Adrenal gland (tissue), 12 donors: ENCODE data around the gene PLOD2. TPM values are rescaled to one million over a fixed set of nuclear protein-coding genes. Genes with fewer than 3 reads are reported as not detected.

ENCODE experiments used
- DNase-seq, 7 donors: peaks; one replicate each; pipeline ENCODE4 v3.0.0-alpha.2; 2019 to 2020
- H3K27ac ChIP-seq, 5 donors: fragments of 200-600 bp; sonication (generic) in 4 of 5; 1 replicate in 3 of 5; 2 replicates in 2 of 5; pipeline versions ENCODE4 v1.5.1 to v1.8.0; 2016 to 2020; ENCODE audit warnings: mild to moderate bottlenecking in 1 of 5
- H3K27me3 ChIP-seq: fragments of 200-600 bp; 2 replicates; pipeline ENCODE4 v1.8.0; 2021
- H3K36me3 ChIP-seq, 2 donors: fragments of 200-600 bp; replicated peaks in 1 of 2; 1 replicate in 1 of 2; 2 replicates in 1 of 2; pipeline versions ENCODE4 v1.5.1 to v1.8.0; 2018 to 2022
- H3K4me1 ChIP-seq, 2 donors: fragments of 200-600 bp; replicated peaks in 1 of 2; 1 replicate in 1 of 2; 2 replicates in 1 of 2; pipeline versions ENCODE4 v1.5.1 to v1.8.0; 2018 to 2021
- H3K4me3 ChIP-seq, 4 donors: fragments of 200-600 bp; sonication (generic) in 3 of 4; one replicate each; pipeline ENCODE4 v1.5.1; 2016 to 2018
- H3K9me3 ChIP-seq, 3 donors: fragments of 200-600 bp; sonication (generic) in 1 of 3; replicated peaks in 1 of 3; 1 replicate in 2 of 3; 2 replicates in 1 of 3; pipeline versions ENCODE4 v1.5.1 to v1.8.0; 2016 to 2021
- CTCF ChIP-seq, 6 experiments: fragments of 450-650 bp in 4 of 6; fragments of 200-600 bp in 2 of 6; sonication (generic) in 1 of 6; IDR thresholded peaks; 1 replicate in 5 of 6; 2 replicates in 1 of 6; pipeline versions ENCODE4 v1.5.1 to v1.8.0; 2016 to 2021; ENCODE audit warnings: antibody characterized with exemption in 6 of 6, mild to moderate bottlenecking in 2 of 6, moderate library complexity in 1 of 6
- POLR2A ChIP-seq, 2 donors: fragments of 450-650 bp; IDR thresholded peaks; one replicate each; pipeline ENCODE4 v1.6.1; 2017; ENCODE audit warnings: antibody characterized with exemption in 2 of 2, mild to moderate bottlenecking in 2 of 2, moderate library complexity in 1 of 2
- WGBS, 4 donors: extraction: QIAGEN DNeasy Blood & Tissue Kit in 2 of 4; methylation state at CpG; one replicate each; pipeline versions ENCODE4 v1.1.5 to v1.1.7; 2013 to 2017; 5-methylcytosine and 5-hydroxymethylcytosine counted together
- intact Hi-C, 2 donors: fragments of 100-400 bp; cut with DNase I; formaldehyde crosslinking; loops; one replicate each; pipeline versions ENCODE4 v1.14.1 to v1.15.0; 2022 to 2023
- polyA plus RNA-seq, 3 donors: library from polyadenylated mRNA; stranded (reverse); fragments of 200-250 nt in 2 of 3; fragments of 350-450 nt in 1 of 3; fragmentation: Illumina TruSeq in 1 of 3; extraction: RNeasy Lipid Tissue Mini Kit (QIAGEN cat#74804) in 1 of 3; gene quantifications; one replicate each; pipeline ENCODE4 v1.2.3, GENCODE V29; 2013 to 2014
- total RNA-seq, 9 donors: library from RNA; depleted of rRNA in 4 of 9; stranded (reverse); fragments of >200 nt in 4 of 9; fragments of 120-200 nt in 1 of 9; fragmentation: NEBNext Ultra II Directional in 1 of 9; extraction: Animal tissue kit (Norgen Biotek cat#: 25700) in 1 of 9; gene quantifications; one replicate each; pipeline versions ENCODE4 v1.1.0 to v1.2.4, GENCODE V29; 2013 to 2023
- donor health status: healthy with polysubstance abuse.
- donor health status: Bipolar disorder and iron deficiency.
- donor health status: DM: yes; HTN: yes; CAD: no.
- donor health status: DM: no; HTN: no; CAD: no.
- donor health status: DM: no; HTN: no; CAD: no.
- donor health status: DM: yes; HTN: yes; CAD: no.

Gene PLOD2
- total and polyA plus RNA-seq, 12 donors: 23.1 to 79.0 (median 41.7) TPM

- H3K36me3 ChIP-seq: no peaks in the 10 kb centered on the region
- intact Hi-C loops: no loop called here
- H3K4me1 ChIP-seq: peaks cover 0 to 15% of the 10 kb centered on the region in 2 donors
- TF ChIP-seq CTCF (IDR thresholded peaks at IDR 0.05) (no peak), POLR2A (IDR thresholded peaks at IDR 0.05) (no peak)
- peaks cover 0 to 4% (median 0%) of the 10 kb centered on the region in 3 donors for H3K9me3 ChIP-seq
- 78 to 100% (median 92%) methylated on average over 1 of the region's 1 CpG for WGBS, 4 donors
- H3K4me3 ChIP-seq: no peak overlapping the region
- H3K27me3 ChIP-seq: no peaks in the 10 kb centered on the region
- DNase-seq: no peak
- H3K27ac ChIP-seq: no peak overlapping the region
These were observed 69.6 kb downstream of the PLOD2 start for GRCh38 chr3:146091397-146091796.

GRCh38 chr3:146090521-146090920 lies 70.5 kb downstream of the PLOD2 start:
- Histone ChIP-seq H3K4me1 (peaks cover 0 to 15% of the 10 kb centered on the region in 2 donors), H3K36me3 (no peaks in the 10 kb centered on the region), H3K27me3 (no peaks in the 10 kb centered on the region), H3K9me3 (peaks cover 0 to 4% (median 0%) of the 10 kb centered on the region in 3 donors), H3K27ac (no peak overlapping the region), H3K4me3 (no peak overlapping the region)
- WGBS, 4 donors: 81 to 90% (median 86%) methylated on average over 2 of the region's 2 CpGs
- no peak for TF ChIP-seq POLR2A (IDR thresholded peaks at IDR 0.05)
- TF ChIP-seq CTCF (IDR thresholded peaks at IDR 0.05): no peak
- intact Hi-C loops: no loop called here
- no peak for DNase-seq

GRCh38 chr3:146088840-146089239 lies 72.1 kb downstream of the PLOD2 start:
- Histone ChIP-seq H3K4me1 (peaks cover 0 to 14% of the 10 kb centered on the region in 2 donors), H3K4me3 (no peak overlapping the region), H3K27me3 (no peaks in the 10 kb centered on the region), H3K36me3 (no peaks in the 10 kb centered on the region), H3K9me3 (peaks cover 0 to 4% (median 0%) of the 10 kb centered on the region in 3 donors), H3K27ac (no peak overlapping the region)
- 90 to 95% (median 94%) methylated on average over 2 of the region's 2 CpGs for WGBS, 4 donors
- intact Hi-C loops: no loop called here
- DNase-seq: no peak
- TF ChIP-seq POLR2A (IDR thresholded peaks at IDR 0.05): no peak
- TF ChIP-seq CTCF (IDR thresholded peaks at IDR 0.05): no peak

GRCh38 chr3:146087116-146087515 lies 73.9 kb downstream of the PLOD2 start:
- Histone ChIP-seq H3K9me3 (no peaks in the 10 kb centered on the region), H3K4me1 (peaks cover 0 to 4% of the 10 kb centered on the region in 2 donors), H3K36me3 (no peaks in the 10 kb centered on the region), H3K27ac (no peak overlapping the region), H3K27me3 (no peaks in the 10 kb centered on the region), H3K4me3 (no peak overlapping the region)
- DNase-seq: no peak
- 88 to 96% (median 92%) methylated on average over 1 of the region's 1 CpG for WGBS, 4 donors
- intact Hi-C loops: no loop called here
- TF ChIP-seq POLR2A (IDR thresholded peaks at IDR 0.05) (no peak), CTCF (IDR thresholded peaks at IDR 0.05) (no peak)
